Measurements from ENCODE around the gene DCTD. TPM values are rescaled to one million over a fixed set of nuclear protein-coding genes. Genes with fewer than 3 reads are reported as not detected.

DCTD gene
- total and polyA plus RNA-seq, 8 donors: 3.5 to 90.6 (median 59.9) TPM

- TF ChIP-seq CTCF (IDR thresholded peaks at IDR 0.05) (no peak), EP300 (IDR thresholded peaks at IDR 0.05) (no peak), POLR2AphosphoS5 (IDR thresholded peaks at IDR 0.05) (no peak)
- H3K27ac ChIP-seq: peak overlapping the region in 1 of 5 donors; percentile 53
- H3K36me3 ChIP-seq: peaks cover 0 to 43% (median 25%) of the 10 kb centered on the region in 4 donors
- intact Hi-C loops (cut with DNase I; ENCODE audit: low total_unique reads): no loop called here
- no peaks in the 10 kb centered on the region for H3K27me3 ChIP-seq
- no peak overlapping the region for H3K4me3 ChIP-seq
- DNase-seq: no peak
- peaks cover 0 to 2% (median under 1%) of the 10 kb centered on the region in 4 donors for H3K9me3 ChIP-seq
- 79 to 87% (median 85%) methylated on average over 8 to 9 of the region's 9 CpGs for WGBS, 5 donors
- H3K4me1 ChIP-seq: peaks cover 8 to 29% (median 17%) of the 10 kb centered on the region in 4 donors
These were observed 37.3 kb downstream of the DCTD start for GRCh38 chr4:182879913-182880312.

DNA sequence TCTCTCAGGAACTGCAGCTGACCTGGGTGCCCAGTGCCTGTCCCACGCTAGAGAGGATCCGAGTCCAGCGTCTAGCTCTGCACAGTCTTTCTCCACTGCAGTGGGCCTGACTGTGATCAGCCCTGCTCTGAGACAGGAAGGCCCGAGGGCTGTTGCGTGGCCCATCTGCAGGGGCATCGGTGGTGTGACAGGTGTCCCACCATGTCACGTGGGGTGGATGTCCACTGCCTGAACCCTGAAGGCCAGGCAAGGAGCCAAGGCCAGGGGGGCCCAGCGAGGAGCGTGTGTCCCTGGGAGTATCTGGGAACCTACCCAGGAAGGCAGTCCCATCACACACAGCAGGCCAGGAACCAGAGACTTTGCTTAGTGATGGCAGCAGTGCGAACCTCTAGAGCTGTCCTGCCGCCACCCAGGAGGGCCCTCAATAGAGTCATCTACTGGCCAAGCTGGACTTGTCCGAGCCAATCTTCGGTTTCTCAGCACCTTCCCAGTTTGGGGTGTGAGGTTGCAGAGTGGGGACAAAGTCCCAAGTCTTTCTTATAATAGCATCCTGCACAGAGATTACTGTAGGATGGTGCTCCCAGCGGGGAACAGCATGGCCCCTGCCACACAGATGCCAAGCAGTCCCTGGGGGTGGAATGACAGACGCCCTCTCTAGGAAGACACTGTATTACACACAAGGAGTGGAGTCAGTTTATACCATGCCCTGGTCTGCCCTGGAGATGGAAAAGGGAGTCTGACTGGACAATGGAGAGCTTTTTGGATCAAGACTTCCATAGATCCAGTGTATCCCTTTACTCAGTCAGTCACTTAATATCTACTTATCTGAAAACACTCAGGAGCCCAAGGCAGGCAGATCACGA is 38.3 kb downstream of the DCTD start:
- Histone ChIP-seq H3K36me3 (peaks cover 0 to 39% (median 21%) of the 10 kb centered on the region in 4 donors), H3K27me3 (no peaks in the 10 kb centered on the region), H3K4me3 (no peak overlapping the region), H3K4me1 (peaks cover 8 to 29% (median 17%) of the 10 kb centered on the region in 4 donors), H3K27ac (no peak overlapping the region), H3K9me3 (no peaks in the 10 kb centered on the region)
- TF ChIP-seq CTCF (IDR thresholded peaks at IDR 0.05) (no peak), EP300 (IDR thresholded peaks at IDR 0.05) (no peak), POLR2A (IDR thresholded peaks at IDR 0.05) (no peak), POLR2AphosphoS5 (IDR thresholded peaks at IDR 0.05) (no peak)
- intact Hi-C loops (cut with DNase I; ENCODE audit: low total_unique reads): no loop called here
- 82 to 91% (median 88%) methylated on average over 16 of the region's 16 CpGs for WGBS, 5 donors
- DNase-seq: no peak

GRCh38 chr4:182877326-182877883 is 39.8 kb downstream of the DCTD start:
- H3K36me3 ChIP-seq: peaks cover 0 to 44% (median 17%) of the 10 kb centered on the region in 4 donors
- no peaks in the 10 kb centered on the region for H3K27me3 ChIP-seq
- no peak for DNase-seq
- WGBS, 5 donors: 89 to 97% (median 93%) methylated on average over 9 of the region's 9 CpGs
- H3K4me3 ChIP-seq: no peak overlapping the region
- H3K27ac ChIP-seq: no peak overlapping the region
- intact Hi-C loops (cut with DNase I; ENCODE audit: low total_unique reads): no loop called here
- H3K4me1 ChIP-seq: peaks cover 8 to 27% (median 17%) of the 10 kb centered on the region in 4 donors
- TF ChIP-seq CTCF (IDR thresholded peaks at IDR 0.05): no peak
- TF ChIP-seq POLR2A (IDR thresholded peaks at IDR 0.05): no peak
- no peak for TF ChIP-seq POLR2AphosphoS5 (IDR thresholded peaks at IDR 0.05)
- TF ChIP-seq EP300 (IDR thresholded peaks at IDR 0.05): no peak
- H3K9me3 ChIP-seq: no peaks in the 10 kb centered on the region

DNA sequence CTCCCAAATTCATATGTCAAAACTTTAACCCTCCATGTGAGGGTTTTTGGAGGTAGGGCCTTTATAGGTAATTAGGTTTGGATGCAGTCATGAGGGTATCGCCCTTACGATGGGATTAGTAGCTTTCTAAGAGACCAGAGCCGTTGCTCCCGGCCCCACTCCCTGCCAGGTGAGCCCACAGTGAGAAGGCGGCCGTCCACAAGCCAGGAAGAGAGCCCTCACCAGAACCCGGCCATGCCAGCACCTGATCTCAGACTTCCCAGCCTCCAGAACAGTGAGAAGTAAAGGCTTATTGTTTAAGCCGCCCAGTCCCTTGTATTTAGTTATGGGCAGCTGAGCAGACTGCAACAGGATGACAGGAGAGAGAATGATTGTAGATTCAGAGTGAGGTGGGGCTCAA is 40.8 kb downstream of the DCTD start:
- Histone ChIP-seq H3K9me3 (no peaks in the 10 kb centered on the region), H3K4me1 (peaks cover 7 to 18% (median 16%) of the 10 kb centered on the region in 4 donors), H3K36me3 (peaks cover 0 to 49% (median 17%) of the 10 kb centered on the region in 4 donors), H3K4me3 (no peak overlapping the region), H3K27ac (no peak overlapping the region), H3K27me3 (no peaks in the 10 kb centered on the region)
- intact Hi-C loops (cut with DNase I; ENCODE audit: low total_unique reads): no loop called here
- WGBS, 5 donors: 83 to 99% (median 94%) methylated on average over 8 of the region's 8 CpGs
- DNase-seq: no peak
- no peak for TF ChIP-seq POLR2AphosphoS5 (IDR thresholded peaks at IDR 0.05)
- no peak for TF ChIP-seq EP300 (IDR thresholded peaks at IDR 0.05)
- no peak for TF ChIP-seq POLR2A (IDR thresholded peaks at IDR 0.05)
- no peak for TF ChIP-seq CTCF (IDR thresholded peaks at IDR 0.05)

Measured in stomach (tissue), 9 donors.